ENCODE data around the gene FAM43B.

- TF ChIP-seq CTCF (IDR thresholded peaks at IDR 0.05) (no peak), POLR2A (IDR thresholded peaks at IDR 0.05) (no peak)
Measured at GRCh38 chr1:20596106-20596505, 43.7 kb downstream of the FAM43B start.
